NCI-H524 treated with DMSO at 0.1 percent for 48 hours (cell line): ENCODE results near the gene HEY2.
"Not testable (repeated sequence)": the region's sequence is repeated elsewhere in the genome, so short reads cannot be mapped to it uniquely, and the experiment has no call there.

Experiments used
- DNase-seq: peaks from one replicate; lab custom pipeline; 2025; lab: John Stamatoyannopoulos, UW

Gene HEY2

GRCh38 chr6:125797120-125797885 lies 47.9 kb downstream of the HEY2 start:
- no peak for DNase-seq

DNA sequence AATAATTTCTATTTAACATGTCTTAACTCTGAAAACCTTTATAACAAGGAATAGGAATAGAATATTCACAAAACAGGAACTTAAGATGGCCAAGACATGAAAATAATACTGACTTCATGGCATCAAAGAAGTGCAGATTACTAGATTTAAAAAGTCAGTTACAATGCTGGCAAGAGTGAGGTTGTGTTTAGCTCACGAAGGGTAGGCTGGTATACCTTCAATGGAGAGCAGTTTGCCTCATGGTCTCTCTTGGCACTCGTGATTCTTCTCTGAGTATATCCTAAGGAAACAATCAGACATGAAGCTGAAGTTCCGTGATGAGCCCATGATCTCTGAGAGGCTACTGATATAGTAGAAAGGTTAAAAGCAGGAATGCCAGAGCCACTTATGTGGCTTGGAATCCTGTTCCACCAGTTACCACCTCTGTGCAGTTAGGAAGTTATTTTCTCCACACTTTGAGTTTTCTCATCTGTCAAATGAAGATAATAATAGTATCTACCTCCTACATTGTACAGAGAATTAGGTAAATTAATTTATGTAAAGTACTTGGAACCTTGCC lies 48.5 kb downstream of the HEY2 start:
- no peak for DNase-seq

- DNase-seq: no peak
These were observed 49.5 kb downstream of the HEY2 start for GRCh38 chr6:125798734-125799508.

- DNase-seq: no peak
These were observed 53.0 kb downstream of the HEY2 start for GRCh38 chr6:125802383-125802782.

DNA sequence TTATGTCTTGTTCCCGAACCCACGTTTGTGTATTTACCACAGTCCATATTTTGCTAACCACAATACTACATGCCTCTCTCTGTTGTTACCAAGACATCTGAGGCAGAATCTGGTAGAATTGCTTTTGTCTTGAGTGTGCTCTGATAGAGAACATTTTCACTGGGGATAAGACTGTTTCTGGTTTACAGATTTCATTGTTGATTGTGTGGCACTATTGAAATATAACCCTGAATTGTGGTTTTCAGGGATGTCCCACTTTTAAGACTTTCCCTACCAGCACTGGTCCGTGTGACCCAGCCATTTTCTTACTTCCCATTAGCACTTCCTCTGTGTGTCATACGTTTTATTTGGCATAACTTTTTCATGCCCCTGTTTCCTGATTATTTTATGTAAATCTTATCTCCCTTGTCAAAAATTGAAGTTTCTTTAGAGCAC lies 53.5 kb downstream of the HEY2 start:
- DNase-seq: no peak

GRCh38 chr6:125804264-125804663 lies 54.8 kb downstream of the HEY2 start:
- no peak for DNase-seq

- not testable (repeated sequence) for DNase-seq
These were observed 55.5 kb downstream of the HEY2 start for GRCh38 chr6:125804866-125805425.

DNA sequence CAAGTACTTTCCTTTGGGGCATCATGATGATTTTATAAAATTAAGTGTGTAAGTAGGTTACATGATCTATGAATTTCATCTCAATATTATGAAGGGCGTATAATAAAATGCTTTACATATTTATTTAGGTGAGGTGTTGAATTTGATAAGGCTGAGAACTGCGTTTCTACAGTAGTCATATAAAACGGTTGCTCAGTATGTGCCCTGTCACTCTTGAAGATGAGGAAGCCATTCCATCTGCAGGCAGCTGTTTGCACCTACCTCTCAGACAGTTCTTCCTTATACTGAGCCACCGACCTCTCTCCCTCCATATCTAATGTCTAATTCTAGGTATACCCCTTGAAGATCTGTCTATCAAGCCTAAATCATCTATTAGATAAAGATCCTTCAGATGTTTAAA lies 57.4 kb downstream of the HEY2 start:
- no peak for DNase-seq

DNA sequence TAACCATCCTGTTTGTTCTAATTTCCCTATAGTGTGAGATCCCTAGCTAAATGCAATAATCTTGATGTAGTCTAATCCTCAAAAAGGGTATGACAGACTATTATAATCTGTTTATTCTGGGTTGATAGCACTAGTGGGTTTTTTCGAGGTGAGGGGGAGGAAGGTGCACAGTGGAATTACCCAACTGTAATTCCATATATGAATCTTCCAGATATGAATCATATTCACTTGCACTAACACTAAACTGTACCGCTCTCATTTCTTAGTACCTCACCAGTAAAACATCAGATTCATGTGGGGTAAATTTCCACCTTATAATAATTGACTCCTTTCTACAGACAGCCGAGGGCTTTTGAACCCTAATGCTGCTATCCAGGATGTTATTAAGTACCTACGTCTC lies 57.9 kb downstream of the HEY2 start:
- DNase-seq: no peak

DNA sequence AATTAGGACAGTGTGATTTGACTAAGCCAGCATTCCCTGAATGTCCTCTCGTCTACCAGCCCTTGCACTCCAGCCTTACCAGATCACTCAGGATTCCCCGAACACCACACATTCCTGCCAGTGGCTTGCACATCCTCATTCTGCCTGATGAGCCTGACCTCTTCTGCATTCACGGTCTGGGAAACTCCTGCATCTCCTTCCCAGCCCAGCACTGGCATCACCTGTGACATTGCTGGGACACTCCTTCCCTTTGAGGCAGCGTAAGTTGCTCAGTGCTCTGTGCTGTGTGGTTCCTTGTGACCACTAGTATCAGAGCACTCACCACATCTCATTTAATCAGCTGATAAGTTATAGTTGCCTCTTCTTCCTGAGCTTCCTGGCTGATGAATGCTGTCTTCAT lies 58.6 kb downstream of the HEY2 start:
- no peak for DNase-seq

DNA sequence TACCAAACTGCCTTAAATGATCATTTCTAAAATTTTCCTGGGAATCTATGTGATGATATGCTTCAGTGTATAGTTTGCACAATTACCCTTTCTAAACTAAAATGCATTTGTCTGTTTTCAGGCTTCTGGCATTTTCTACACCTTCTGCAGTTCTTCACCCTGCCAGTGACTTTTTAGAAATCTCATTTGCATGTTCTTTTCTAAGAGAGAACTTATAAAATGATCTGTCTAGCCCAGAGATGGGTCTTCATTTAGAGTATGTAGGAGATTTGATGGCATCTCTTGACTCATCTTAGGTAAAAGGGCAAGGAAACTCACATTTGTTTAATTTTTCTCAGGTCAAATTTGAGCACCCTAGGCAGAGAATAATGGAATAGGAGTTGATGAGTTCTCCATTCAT lies 59.2 kb downstream of the HEY2 start:
- no peak for DNase-seq

- DNase-seq: no peak
These were observed 60.2 kb downstream of the HEY2 start for GRCh38 chr6:125809570-125810170.

GRCh38 chr6:125810445-125810844 lies 61.0 kb downstream of the HEY2 start:
- DNase-seq: peak; percentile 54
